ENCODE results near the gene PTDSS2. TPM values are rescaled to one million over a fixed set of nuclear protein-coding genes. Genes with fewer than 3 reads are reported as not detected.

PTDSS2 gene
- polyA plus RNA-seq, 3 donors, result 9.3 to 18.3 (median 12.4) TPM

- no peaks in the 10 kb centered on the region for H3K27me3 Mint-ChIP-seq (ENCODE audit: low read depth in 3 of 3)
- H3K9me3 Mint-ChIP-seq, result no peaks in the 10 kb centered on the region
- Histone ChIP-seq H3K4me3 (replicated peaks in 1 of 3; ENCODE audit: low read depth in 2 of 3, low read length in 3 of 3) (peak overlapping the region in 2 of 3 experiments; percentile 31 to 81), H4K20me1 (ENCODE audit: insufficient read depth, low read length) (peaks cover 58% of the 10 kb centered on the region), H3K27ac (ENCODE audit: low read depth in 1 of 2, low read length in 2 of 2) (peak overlapping the region; percentile 99 to 100), H3K79me2 (ENCODE audit: insufficient read depth, low read length) (peaks cover 89% of the 10 kb centered on the region), H3K9ac (ENCODE audit: insufficient read depth, low read length, poor library complexity, severe bottlenecking) (peak overlapping the region; percentile 66), H3K36me3 (replicated peaks in 1 of 2; ENCODE audit: control insufficient read depth in 1 of 2, insufficient read depth in 2 of 2, low read length in 2 of 2) (peaks cover 40 to 46% of the 10 kb centered on the region in 2 donors), H3K27me3 (ENCODE audit: control insufficient read depth in 2 of 2, insufficient read depth in 2 of 2, low read length in 2 of 2) (no peaks in the 10 kb centered on the region), H3K9me3 (replicated peaks in 1 of 2; ENCODE audit: control insufficient read depth in 1 of 2, insufficient read depth in 1 of 2, low read length in 2 of 2) (no peaks in the 10 kb centered on the region), H3K4me2 (replicated peaks; ENCODE audit: extremely low read depth, low read length, poor library complexity, severe bottlenecking) (peak overlapping the region; percentile 90), H3K4me1 (ENCODE audit: control insufficient read depth in 1 of 2, insufficient read depth in 2 of 2, low read length in 2 of 2) (peaks cover 54 to 60% of the 10 kb centered on the region in 2 donors), H2AFZ (ENCODE audit: insufficient read depth, low read depth, low read length, poor library complexity, severe bottlenecking) (no peak overlapping the region)
- peak overlapping the region; percentile 92 to 93 for H3K4me3 Mint-ChIP-seq
- TF ChIP-seq CTCF (IDR thresholded peaks at IDR 0.05), result no peak
- H3K4me1 Mint-ChIP-seq, result peaks cover 47% of the 10 kb centered on the region
- H3K36me3 Mint-ChIP-seq, result peaks cover 40 to 45% of the 10 kb centered on the region in 2 donors
- no peak for DNase-seq
- 39% methylated on average over 8 of the region's 10 CpGs for WGBS (ENCODE audit: insufficient coverage)
- intact Hi-C loops (cut with micrococcal nuclease), result loop anchor here in 1 of 2 donors (10.0 kb wide), 1 partner anchor 298 kb away; the partner anchor contains the start of genes BET1L and RIC8A
- peak overlapping the region; percentile 99 to 100 (median 100) for H3K27ac Mint-ChIP-seq
These were observed 52.5 kb downstream of the PTDSS2 start for GRCh38 chr11:502288-503178.

DNA sequence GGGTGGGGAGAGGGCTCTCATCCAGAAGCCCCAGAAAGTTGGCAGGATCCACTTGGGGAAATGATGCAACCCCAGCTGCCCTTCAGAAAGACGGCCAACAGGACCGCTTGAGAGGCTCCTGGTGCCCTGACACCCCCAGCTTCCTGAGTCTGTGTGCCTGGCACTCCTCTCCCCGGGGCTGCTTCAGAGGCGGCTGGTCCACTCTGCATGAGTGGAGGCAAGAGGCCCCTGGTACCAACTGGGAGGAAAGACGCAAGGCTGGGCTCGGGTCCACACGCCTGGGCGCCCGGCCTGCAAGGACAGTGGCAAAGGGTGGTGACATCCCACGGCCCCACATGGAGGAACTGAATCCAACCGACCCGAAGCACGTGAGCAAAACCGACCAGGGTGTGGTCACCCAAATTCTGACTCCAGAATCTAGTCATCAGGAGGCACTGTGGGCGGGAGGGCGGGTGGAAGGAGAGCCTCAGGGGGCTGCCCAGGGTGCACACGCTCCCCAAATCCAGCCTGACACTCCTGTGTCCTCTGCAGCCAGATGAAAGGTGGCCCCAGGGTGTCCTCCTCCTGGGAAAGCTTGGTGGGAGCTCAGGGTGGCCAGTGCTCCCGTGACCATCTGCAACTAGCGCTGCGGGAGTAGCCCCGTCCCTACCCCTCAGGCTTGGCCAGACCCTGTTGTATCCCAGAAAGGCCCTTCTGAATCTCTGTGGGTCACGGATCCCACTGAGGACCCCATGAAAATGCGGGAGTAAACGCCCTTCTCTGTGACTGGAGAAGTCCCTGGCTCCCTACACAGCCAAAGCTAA is 53.3 kb downstream of the PTDSS2 start:
- H3K9me3 Mint-ChIP-seq, result no peaks in the 10 kb centered on the region
- peaks cover 51% of the 10 kb centered on the region for H3K4me1 Mint-ChIP-seq
- no peaks in the 10 kb centered on the region for H3K27me3 Mint-ChIP-seq (ENCODE audit: low read depth in 3 of 3)
- peak overlapping the region; percentile 99 to 100 (median 100) for H3K27ac Mint-ChIP-seq
- peak overlapping the region; percentile 92 to 93 for H3K4me3 Mint-ChIP-seq
- Histone ChIP-seq H3K27me3 (ENCODE audit: control insufficient read depth in 2 of 2, insufficient read depth in 2 of 2, low read length in 2 of 2) (no peaks in the 10 kb centered on the region), H3K79me2 (ENCODE audit: insufficient read depth, low read length) (peaks cover 89% of the 10 kb centered on the region), H3K9ac (ENCODE audit: insufficient read depth, low read length, poor library complexity, severe bottlenecking) (peak overlapping the region; percentile 100), H3K9me3 (replicated peaks in 1 of 2; ENCODE audit: control insufficient read depth in 1 of 2, insufficient read depth in 1 of 2, low read length in 2 of 2) (no peaks in the 10 kb centered on the region), H4K20me1 (ENCODE audit: insufficient read depth, low read length) (peaks cover 49% of the 10 kb centered on the region), H3K4me1 (ENCODE audit: control insufficient read depth in 1 of 2, insufficient read depth in 2 of 2, low read length in 2 of 2) (peaks cover 60 to 65% of the 10 kb centered on the region in 2 donors), H3K4me3 (replicated peaks in 1 of 3; ENCODE audit: low read depth in 2 of 3, low read length in 3 of 3) (peak overlapping the region; percentile 54 to 81 (median 61)), H3K4me2 (replicated peaks; ENCODE audit: extremely low read depth, low read length, poor library complexity, severe bottlenecking) (peak overlapping the region; percentile 90), H3K27ac (ENCODE audit: low read depth in 1 of 2, low read length in 2 of 2) (peak overlapping the region; percentile 99 to 100), H2AFZ (ENCODE audit: insufficient read depth, low read depth, low read length, poor library complexity, severe bottlenecking) (no peak overlapping the region), H3K36me3 (replicated peaks in 1 of 2; ENCODE audit: control insufficient read depth in 1 of 2, insufficient read depth in 2 of 2, low read length in 2 of 2) (peaks cover 32 to 38% of the 10 kb centered on the region in 2 donors)
- WGBS (ENCODE audit: insufficient coverage), result 6% methylated on average over 20 of the region's 24 CpGs
- no peak for TF ChIP-seq CTCF (IDR thresholded peaks at IDR 0.05)
- peak; percentile 91 to 95 (median 95) for DNase-seq
- intact Hi-C loops (cut with micrococcal nuclease), result loop anchor here in 1 of 2 donors (10.0 kb wide), 1 partner anchor 299 kb away; the partner anchor contains the start of genes BET1L and RIC8A
- peaks cover 31 to 40% of the 10 kb centered on the region in 2 donors for H3K36me3 Mint-ChIP-seq

Data from CD14-positive monocyte (primary cell).